ENCODE measurements around the gene HIRIP3.
"Not testable (repeated sequence)": the region's sequence is repeated elsewhere in the genome, so short reads cannot be mapped to it uniquely, and the experiment has no call there.

DNA sequence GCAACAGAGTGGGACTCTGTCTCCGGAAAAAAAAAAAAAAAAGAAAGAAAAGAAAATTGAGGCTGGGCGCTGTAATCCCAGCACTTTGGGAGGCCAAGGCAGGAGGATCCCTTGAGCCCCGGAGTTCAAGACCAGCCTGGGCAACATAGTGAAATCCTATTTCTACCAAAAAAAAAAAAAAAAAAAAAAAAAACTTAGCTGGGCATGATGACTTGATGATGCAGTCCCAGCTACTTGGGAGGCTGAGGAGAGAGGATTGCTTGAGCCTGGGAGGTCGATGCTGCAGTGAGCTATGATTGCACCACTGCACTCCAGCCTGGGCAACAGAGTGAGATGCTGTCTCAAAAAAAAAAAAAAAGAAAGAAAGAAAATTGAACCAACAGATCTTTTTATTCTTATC lies 22.5 kb upstream of the HIRIP3 start:
- TF ChIP-seq, protein P1, sequence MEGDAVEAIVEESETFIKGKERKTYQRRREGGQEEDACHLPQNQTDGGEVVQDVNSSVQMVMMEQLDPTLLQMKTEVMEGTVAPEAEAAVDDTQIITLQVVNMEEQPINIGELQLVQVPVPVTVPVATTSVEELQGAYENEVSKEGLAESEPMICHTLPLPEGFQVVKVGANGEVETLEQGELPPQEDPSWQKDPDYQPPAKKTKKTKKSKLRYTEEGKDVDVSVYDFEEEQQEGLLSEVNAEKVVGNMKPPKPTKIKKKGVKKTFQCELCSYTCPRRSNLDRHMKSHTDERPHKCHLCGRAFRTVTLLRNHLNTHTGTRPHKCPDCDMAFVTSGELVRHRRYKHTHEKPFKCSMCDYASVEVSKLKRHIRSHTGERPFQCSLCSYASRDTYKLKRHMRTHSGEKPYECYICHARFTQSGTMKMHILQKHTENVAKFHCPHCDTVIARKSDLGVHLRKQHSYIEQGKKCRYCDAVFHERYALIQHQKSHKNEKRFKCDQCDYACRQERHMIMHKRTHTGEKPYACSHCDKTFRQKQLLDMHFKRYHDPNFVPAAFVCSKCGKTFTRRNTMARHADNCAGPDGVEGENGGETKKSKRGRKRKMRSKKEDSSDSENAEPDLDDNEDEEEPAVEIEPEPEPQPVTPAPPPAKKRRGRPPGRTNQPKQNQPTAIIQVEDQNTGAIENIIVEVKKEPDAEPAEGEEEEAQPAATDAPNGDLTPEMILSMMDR (IDR thresholded peaks at IDR 0.05): not testable (repeated sequence)
- TF ChIP-seq POLR2A (IDR thresholded peaks at IDR 0.05): not testable (repeated sequence)

Measured in right lobe of liver (tissue), 4 donors.